Neural cell (in vitro differentiated cells): ENCODE measurements around the gene ATP13A5. TPM values are rescaled to one million over a fixed set of nuclear protein-coding genes. Genes with fewer than 3 reads are reported as not detected.

Experiments
- H2AFZ ChIP-seq: fragments of 200-600, 300-800 bp; sonication (generic), shearing (Covaris generic); 2 replicates; pipeline ENCODE4 v1.6.0; 2014; ENCODE audit warnings: low read depth, mild to moderate bottlenecking, antibody characterized with exemption, low read length, moderate library complexity
- H3F3A ChIP-seq: fragments of 200-600 bp; shearing (Covaris generic); 2 replicates; pipeline ENCODE4 v1.6.1; 2016; ENCODE audit warnings: mild to moderate bottlenecking, moderate library complexity, mixed read lengths, antibody characterized with exemption, low read length; ENCODE audit not compliant: insufficient read depth, poor library complexity, severe bottlenecking
- H3K27ac ChIP-seq: fragments of 200-600, 300-800 bp; sonication (generic), shearing (Covaris generic); 2 replicates; pipeline ENCODE4 v1.5.1; 2014; ENCODE audit warnings: mild to moderate bottlenecking, low read length, moderate library complexity
- H3K27me3 ChIP-seq: fragments of 300-800, 200-600 bp; sonication (generic), shearing (Covaris generic); 2 replicates; pipeline ENCODE4 v1.6.0; 2014; ENCODE audit warnings: mild to moderate bottlenecking, low read depth, low read length, moderate library complexity; ENCODE audit not compliant: insufficient read depth
- H3K36me3 ChIP-seq: fragments of 300-800, 200-600 bp; sonication (generic), shearing (Covaris generic); 2 replicates; pipeline ENCODE4 v1.5.1; 2014; ENCODE audit warnings: mild to moderate bottlenecking, antibody characterized with exemption, low read length, moderate library complexity; ENCODE audit not compliant: insufficient read depth
- H3K4me2 ChIP-seq: fragments of 300-800, 200-600 bp; sonication (generic), shearing (Covaris generic); 2 replicates; pipeline ENCODE4 v1.6.0; 2014; ENCODE audit warnings: mild to moderate bottlenecking, low read length
- H3K4me3 ChIP-seq: fragments of 300-800, 200-600 bp; sonication (generic), shearing (Covaris generic); 2 replicates; pipeline ENCODE4 v1.5.1; 2014; ENCODE audit warnings: mild to moderate bottlenecking, low read length, moderate library complexity
- H3K79me2 ChIP-seq: fragments of 200-600 bp; shearing (Covaris generic); replicated peaks from 2 replicates; pipeline ENCODE4 v1.6.0; 2014; ENCODE audit warnings: mild to moderate bottlenecking, low read length, moderate library complexity; ENCODE audit not compliant: insufficient read depth
- H3K9ac ChIP-seq: fragments of 300-800, 200-600 bp; sonication (generic), shearing (Covaris generic); 2 replicates; pipeline ENCODE4 v1.6.1; 2016; ENCODE audit warnings: mild to moderate bottlenecking, low read length, mixed read lengths
- H3K9me2 ChIP-seq: fragments of 200-600 bp; shearing (Covaris generic); 2 replicates; pipeline ENCODE4 v1.6.1; 2016; ENCODE audit warnings: mild to moderate bottlenecking, low read length, mixed read lengths; ENCODE audit not compliant: insufficient read depth
- H3K9me3 ChIP-seq: fragments of 200-600, 300-800 bp; sonication (generic), shearing (Covaris generic); 2 replicates; pipeline ENCODE4 v1.6.1; 2016; ENCODE audit warnings: mild to moderate bottlenecking, mixed run types, low read length, moderate library complexity, mixed read lengths
- H4K20me1 ChIP-seq: fragments of 200-600 bp; shearing (Covaris generic); 2 replicates; pipeline ENCODE4 v1.6.1; 2016; ENCODE audit warnings: mild to moderate bottlenecking, mixed run types; ENCODE audit not compliant: insufficient read depth
- CTCF ChIP-seq: fragments of 450-650 bp; IDR thresholded peaks from 2 replicates; pipeline ENCODE4 v1.5.1; 2014; ENCODE audit warnings: antibody characterized with exemption, mild to moderate bottlenecking, moderate library complexity; ENCODE audit not compliant: poor library complexity, severe bottlenecking
- EP300 ChIP-seq: fragments of 450-650 bp; conservative IDR thresholded peaks from 2 replicates; pipeline ENCODE4 v1.6.1; 2014; ENCODE audit warnings: antibody characterized with exemption, mild to moderate bottlenecking, moderate library complexity; ENCODE audit not compliant: poor library complexity, severe bottlenecking
- EZH2 ChIP-seq: fragments of 200-600, 300-800 bp; shearing (Covaris generic), sonication (generic); IDR thresholded peaks from 2 replicates; pipeline ENCODE4 v1.6.1; 2014; ENCODE audit warnings: antibody characterized with exemption, low read length, borderline replicate concordance, mild to moderate bottlenecking; ENCODE audit not compliant: insufficient read depth, poor library complexity, severe bottlenecking
- MXI1 ChIP-seq: fragments of 450-650 bp; conservative IDR thresholded peaks from 2 replicates; pipeline ENCODE4 v1.6.1; 2014; ENCODE audit warnings: antibody characterized with exemption, mild to moderate bottlenecking; ENCODE audit not compliant: poor library complexity, severe bottlenecking
- POLR2AphosphoS5 ChIP-seq: IDR thresholded peaks from 2 replicates; pipeline ENCODE4 v1.6.1; 2012
- RAD21 ChIP-seq: fragments of 450-650 bp; conservative IDR thresholded peaks from 2 replicates; pipeline ENCODE4 v1.6.1; 2014; ENCODE audit warnings: antibody characterized with exemption, mild to moderate bottlenecking, moderate library complexity
- REST ChIP-seq: IDR thresholded peaks from 2 replicates; pipeline ENCODE4 v1.6.1; 2012; ENCODE audit warnings: borderline replicate concordance
- SMC3 ChIP-seq: fragments of 450-650 bp; conservative IDR thresholded peaks from 2 replicates; pipeline ENCODE4 v1.6.1; 2014; ENCODE audit warnings: antibody characterized with exemption, mild to moderate bottlenecking, moderate library complexity; ENCODE audit not compliant: poor library complexity
- TAF1 ChIP-seq: IDR thresholded peaks from 2 replicates; pipeline ENCODE4 v1.6.1; 2012; ENCODE audit warnings: low read depth
- polyA plus RNA-seq: library from polyadenylated mRNA; depleted of rRNA; stranded (reverse); fragments of >200 nt; gene quantifications from 2 replicates; pipeline ENCODE4 v1.2.3, GENCODE V29; 2014

The ATP13A5 gene
- polyA plus RNA-seq, 1 donor from 2014 or later, result 0.28 TPM

GRCh38 chr3:193333229-193333628 lies 45.3 kb downstream of the ATP13A5 start (continued):
- no peak for TF ChIP-seq CTCF

GRCh38 chr3:193330555-193331204 lies 47.9 kb downstream of the ATP13A5 start:
- no peaks in the 10 kb centered on the region for H3K79me2 ChIP-seq
- H3K4me2 ChIP-seq, result no peak overlapping the region
- no peak overlapping the region for H3K27ac ChIP-seq
- H3K9me3 ChIP-seq, result no peaks in the 10 kb centered on the region
- no peaks in the 10 kb centered on the region for H4K20me1 ChIP-seq
- H2AFZ ChIP-seq, result no peak overlapping the region
- no peaks in the 10 kb centered on the region for H3K9me2 ChIP-seq
- H3K9ac ChIP-seq, result no peak overlapping the region
- TF ChIP-seq POLR2AphosphoS5 (no peak), SMC3 (no peak), EZH2 (no peak), REST (no peak), CTCF (no peak), TAF1 (no peak), MXI1 (no peak), EP300 (no peak), RAD21 (no peak)
- H3K27me3 ChIP-seq, result no peaks in the 10 kb centered on the region
- no peaks in the 10 kb centered on the region for H3F3A ChIP-seq
- no peak overlapping the region for H3K4me3 ChIP-seq
- H3K36me3 ChIP-seq, result no peaks in the 10 kb centered on the region
